ENCODE results near the gene VOPP1.

- TF ChIP-seq IRF9 (CRISPR knock-in tag; IDR thresholded peaks at IDR 0.05; ENCODE audit: borderline replicate concordance) (no peak), HDAC2 (CRISPR knock-in tag; IDR thresholded peaks at IDR 0.05) (no peak), ZNF850 (CRISPR knock-in tag; conservative IDR thresholded peaks at IDR 0.05) (no peak), HOXA3 (CRISPR knock-in tag; IDR thresholded peaks at IDR 0.05) (no peak)
- TF ChIP-seq, protein P1, sequence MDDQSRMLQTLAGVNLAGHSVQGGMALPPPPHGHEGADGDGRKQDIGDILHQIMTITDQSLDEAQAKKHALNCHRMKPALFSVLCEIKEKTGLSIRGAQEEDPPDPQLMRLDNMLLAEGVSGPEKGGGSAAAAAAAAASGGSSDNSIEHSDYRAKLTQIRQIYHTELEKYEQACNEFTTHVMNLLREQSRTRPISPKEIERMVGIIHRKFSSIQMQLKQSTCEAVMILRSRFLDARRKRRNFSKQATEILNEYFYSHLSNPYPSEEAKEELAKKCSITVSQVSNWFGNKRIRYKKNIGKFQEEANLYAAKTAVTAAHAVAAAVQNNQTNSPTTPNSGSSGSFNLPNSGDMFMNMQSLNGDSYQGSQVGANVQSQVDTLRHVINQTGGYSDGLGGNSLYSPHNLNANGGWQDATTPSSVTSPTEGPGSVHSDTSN (CRISPR knock-in tag; IDR thresholded peaks at IDR 0.05; ENCODE audit: borderline replicate concordance), result no peak
Measured at GRCh38 chr7:55553024-55553345, 19.3 kb downstream of the VOPP1 start.

Measured in HepG2 (cell line).